ENCODE data around the gene TYR. TPM values are rescaled to one million over a fixed set of nuclear protein-coding genes. Genes with fewer than 3 reads are reported as not detected.
"Not testable (repeated sequence)": the region's sequence is repeated elsewhere in the genome, so short reads cannot be mapped to it uniquely, and the experiment has no call there.

TYR gene
- total RNA-seq (ENCODE audit: insufficient read depth, low replicate concordance): 1.4 TPM

GRCh38 chr11:89177691-89178231, at the start of gene TYR:
Gene TYR, plus strand, starts transcription at chr11:89177875. Its CDS starts 79 bp downstream, at chr11:89177954.
- no peak for DNase-seq (ENCODE audit: low spot score)

- no peak for DNase-seq (ENCODE audit: low spot score)
Measured at GRCh38 chr11:89136606-89137005, 41.1 kb upstream of the TYR start.

DNA sequence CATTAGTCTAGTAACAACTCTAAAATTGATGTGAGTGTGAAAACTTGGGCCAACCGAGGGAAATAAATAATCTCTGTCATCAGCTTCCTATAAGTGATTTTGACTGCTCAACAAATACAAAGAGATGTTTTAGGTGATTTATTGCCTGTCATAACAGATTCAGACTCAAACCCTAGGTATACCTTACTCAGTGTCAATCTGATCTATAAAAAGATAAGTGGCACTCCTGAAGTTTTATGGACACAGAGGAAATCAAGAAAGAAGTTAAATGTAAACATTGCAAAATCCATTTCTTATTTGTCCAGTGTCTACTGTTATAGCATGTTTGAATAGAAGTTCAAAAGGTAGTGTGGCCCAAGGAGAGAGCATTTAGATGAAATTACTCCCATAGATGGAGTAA, 30.4 kb upstream of the TYR start:
- no peak for DNase-seq (ENCODE audit: low spot score)

DNA sequence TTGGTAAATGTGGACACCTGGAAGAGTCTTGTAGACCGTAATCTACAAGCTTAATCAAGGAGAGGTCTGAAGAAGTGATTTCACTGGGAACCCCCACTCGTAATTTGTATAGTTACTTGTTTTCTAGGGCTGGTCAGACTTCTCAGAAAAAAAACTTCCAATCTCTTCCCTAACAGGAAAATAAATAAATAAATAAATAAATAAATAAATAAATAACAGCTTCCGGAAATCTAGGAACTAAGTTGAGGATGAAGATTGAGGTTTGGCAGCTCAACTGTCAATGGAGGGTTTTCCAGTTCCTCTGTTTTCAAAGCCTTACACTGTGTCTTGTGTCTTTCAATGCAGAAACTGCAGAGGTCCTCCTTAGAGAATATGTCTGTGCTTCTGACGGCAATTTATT, 17.7 kb upstream of the TYR start:
- DNase-seq (ENCODE audit: low spot score): no peak

- no peak for DNase-seq (ENCODE audit: low spot score)
Measured at GRCh38 chr11:89161949-89162348, 15.7 kb upstream of the TYR start.

GRCh38 chr11:89163686-89164085, 14.0 kb upstream of the TYR start:
- no peak for DNase-seq (ENCODE audit: low spot score)

- DNase-seq (ENCODE audit: low spot score): no peak
Measured at GRCh38 chr11:89168396-89168795, 9.3 kb upstream of the TYR start.

GRCh38 chr11:89175796-89176195, 1.9 kb upstream of the TYR start:
- peak; percentile 8 for DNase-seq (ENCODE audit: low spot score)

- no peak for DNase-seq (ENCODE audit: low spot score)
Measured at GRCh38 chr11:89176938-89177337, 737 bp upstream of the TYR start.

- no peak for DNase-seq (ENCODE audit: low spot score)
Measured at GRCh38 chr11:89181111-89181510, 3.4 kb downstream of the TYR start.

- DNase-seq (ENCODE audit: low spot score): peak; percentile 68
Measured at GRCh38 chr11:89182773-89183518, 5.3 kb downstream of the TYR start.

DNA sequence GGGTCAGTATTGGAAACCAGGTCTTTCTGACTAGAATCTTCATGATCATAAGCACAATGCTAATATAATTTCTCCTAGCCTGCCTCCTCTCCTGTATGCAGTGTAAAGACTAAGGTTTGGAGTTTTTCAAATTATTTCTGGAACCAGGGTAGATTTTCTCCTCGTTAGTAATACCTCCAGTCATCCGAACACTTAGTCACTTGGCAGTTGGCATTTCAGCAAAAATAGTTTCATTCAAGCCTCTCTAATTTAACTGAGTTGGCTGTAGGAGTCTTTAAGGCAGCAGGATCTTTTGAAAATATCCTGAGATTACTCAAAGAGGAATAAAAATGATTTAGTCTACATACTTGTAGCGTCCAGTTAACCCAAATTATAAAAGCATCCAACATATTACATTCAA, 6.3 kb downstream of the TYR start:
- peak; percentile 53 for DNase-seq (ENCODE audit: low spot score)

GRCh38 chr11:89189776-89190175, 12.1 kb downstream of the TYR start:
- DNase-seq (ENCODE audit: low spot score): no peak

DNA sequence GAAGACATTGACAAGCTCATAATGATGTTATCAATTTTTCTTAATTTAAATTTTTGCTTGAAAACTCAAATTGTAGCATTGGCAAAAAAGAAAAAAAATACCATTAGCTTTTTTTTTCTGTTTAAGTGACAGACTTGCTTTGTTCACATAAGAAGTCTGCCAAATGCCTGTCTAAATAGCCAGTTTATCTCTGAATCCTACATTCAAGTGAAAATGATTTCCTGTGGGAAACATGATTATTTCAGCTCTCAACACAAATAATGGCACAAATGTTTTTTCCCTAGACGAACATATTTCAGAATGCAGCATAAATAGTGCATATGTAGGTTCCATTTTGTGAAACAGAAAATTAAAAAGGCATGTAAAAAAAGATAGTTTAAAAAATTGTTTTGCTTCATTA, 23.5 kb downstream of the TYR start:
- no peak for DNase-seq (ENCODE audit: low spot score)

DNA sequence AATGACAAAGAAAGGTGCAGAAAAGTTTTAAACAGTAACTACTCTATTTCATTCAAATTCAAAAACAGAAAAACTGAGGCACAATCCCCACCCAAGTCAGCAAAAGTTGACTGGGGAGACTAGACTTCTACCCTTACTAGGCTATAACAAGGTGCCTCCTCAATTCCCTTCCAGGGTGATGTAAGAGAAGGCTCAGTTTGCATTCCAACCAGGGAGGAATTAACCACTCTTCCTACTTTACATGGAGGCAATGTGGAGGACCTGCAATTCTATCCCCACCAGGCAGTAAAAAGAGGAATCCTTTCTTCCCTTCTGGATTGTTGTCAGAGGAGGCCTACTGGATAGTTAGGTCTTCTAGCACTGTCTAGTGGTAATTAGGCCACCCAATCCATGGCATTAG, 26.1 kb downstream of the TYR start:
- DNase-seq (ENCODE audit: low spot score): no peak

DNA sequence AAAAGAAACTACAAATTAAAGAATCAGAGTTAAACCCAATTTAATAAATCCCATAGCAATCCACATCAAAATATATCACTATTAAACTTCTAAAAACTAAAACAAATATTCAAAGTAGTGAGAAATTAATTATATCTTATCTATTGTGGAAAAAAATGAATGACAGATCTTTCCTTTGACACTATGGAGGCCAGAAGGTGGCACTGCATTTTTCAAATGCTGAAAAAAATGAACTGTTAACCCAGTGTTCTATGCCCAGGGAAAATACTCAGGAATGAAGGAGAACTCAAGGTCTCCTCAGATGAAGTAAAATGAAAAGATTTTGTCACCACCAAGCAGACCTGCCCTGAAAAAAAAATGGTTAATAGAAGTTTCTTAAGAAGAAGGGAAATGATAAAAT, 27.7 kb downstream of the TYR start:
- DNase-seq (ENCODE audit: low spot score): no peak

- no peak for DNase-seq (ENCODE audit: low spot score)
Measured at GRCh38 chr11:89220684-89221339, 43.1 kb downstream of the TYR start.

DNA sequence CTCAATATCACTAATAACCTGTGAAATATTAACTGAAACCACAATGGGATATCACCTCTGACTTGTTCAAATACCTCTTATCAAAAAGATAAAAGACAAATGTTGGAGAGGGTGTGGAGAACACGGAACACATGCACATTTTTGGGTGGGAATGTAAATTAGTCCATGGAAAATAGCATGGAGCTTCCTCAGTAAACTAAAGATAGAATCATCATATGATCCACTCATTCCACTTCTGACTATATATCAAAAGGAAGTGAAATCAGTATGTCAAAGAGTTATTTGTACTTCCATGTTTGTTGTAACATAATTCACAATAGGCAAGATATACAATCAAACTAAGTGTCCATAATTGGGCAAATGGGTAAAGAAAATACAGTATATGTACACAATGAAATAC, 57.4 kb downstream of the TYR start:
- DNase-seq (ENCODE audit: low spot score): no peak

- DNase-seq (ENCODE audit: low spot score): no peak
Measured at GRCh38 chr11:89235976-89236375, 58.3 kb downstream of the TYR start.

- DNase-seq (ENCODE audit: low spot score): not testable (repeated sequence)
Measured at GRCh38 chr11:89247007-89247406, 69.3 kb downstream of the TYR start.

- DNase-seq (ENCODE audit: low spot score): no peak
Measured at GRCh38 chr11:89249196-89249595, 71.5 kb downstream of the TYR start.

DNA sequence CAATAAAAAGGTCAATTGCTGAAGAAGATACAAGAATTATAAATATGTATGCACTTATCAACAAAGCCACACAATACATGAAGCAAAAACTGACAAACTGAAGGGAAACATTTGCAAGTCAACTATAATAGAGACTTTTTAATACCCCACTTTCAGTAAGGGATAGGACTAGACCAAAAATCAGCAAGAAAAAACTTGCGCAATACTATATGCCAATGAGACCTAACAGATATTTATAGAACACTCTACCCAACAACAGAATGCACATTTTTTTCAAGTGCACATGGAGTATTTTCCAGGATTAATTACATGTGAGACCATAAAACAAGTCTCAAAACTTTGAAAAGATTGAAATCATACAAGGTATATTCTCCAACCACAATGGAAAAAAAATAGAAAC, 83.8 kb downstream of the TYR start:
- DNase-seq (ENCODE audit: low spot score): not testable (repeated sequence)

- DNase-seq (ENCODE audit: low spot score): no peak
Measured at GRCh38 chr11:89267660-89268302, 90.1 kb downstream of the TYR start.
